ENCODE results near the gene NEDD4.

DNA sequence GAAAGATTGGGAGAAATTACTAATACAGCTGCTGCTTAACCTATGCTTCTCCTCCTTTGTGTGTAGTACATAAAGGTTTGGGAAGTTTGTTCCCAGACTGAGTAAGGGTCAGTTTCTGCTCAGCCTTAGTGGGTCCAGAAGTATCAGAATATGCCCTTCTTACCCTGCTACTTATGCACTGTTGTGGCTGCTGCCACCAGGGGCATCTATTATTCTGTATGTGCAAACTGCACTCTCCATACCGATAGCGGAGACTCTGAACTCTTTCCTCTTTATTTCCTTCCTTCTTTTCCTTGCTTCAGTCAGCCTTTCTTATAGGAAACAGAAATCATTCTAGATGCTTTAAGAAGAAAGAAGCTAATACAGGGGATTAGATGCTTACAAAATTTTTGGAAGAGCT is 4.0 kb downstream of the NEDD4 start:
- TF ChIP-seq, protein P1, sequence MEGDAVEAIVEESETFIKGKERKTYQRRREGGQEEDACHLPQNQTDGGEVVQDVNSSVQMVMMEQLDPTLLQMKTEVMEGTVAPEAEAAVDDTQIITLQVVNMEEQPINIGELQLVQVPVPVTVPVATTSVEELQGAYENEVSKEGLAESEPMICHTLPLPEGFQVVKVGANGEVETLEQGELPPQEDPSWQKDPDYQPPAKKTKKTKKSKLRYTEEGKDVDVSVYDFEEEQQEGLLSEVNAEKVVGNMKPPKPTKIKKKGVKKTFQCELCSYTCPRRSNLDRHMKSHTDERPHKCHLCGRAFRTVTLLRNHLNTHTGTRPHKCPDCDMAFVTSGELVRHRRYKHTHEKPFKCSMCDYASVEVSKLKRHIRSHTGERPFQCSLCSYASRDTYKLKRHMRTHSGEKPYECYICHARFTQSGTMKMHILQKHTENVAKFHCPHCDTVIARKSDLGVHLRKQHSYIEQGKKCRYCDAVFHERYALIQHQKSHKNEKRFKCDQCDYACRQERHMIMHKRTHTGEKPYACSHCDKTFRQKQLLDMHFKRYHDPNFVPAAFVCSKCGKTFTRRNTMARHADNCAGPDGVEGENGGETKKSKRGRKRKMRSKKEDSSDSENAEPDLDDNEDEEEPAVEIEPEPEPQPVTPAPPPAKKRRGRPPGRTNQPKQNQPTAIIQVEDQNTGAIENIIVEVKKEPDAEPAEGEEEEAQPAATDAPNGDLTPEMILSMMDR (IDR thresholded peaks at IDR 0.05; ENCODE audit: low read length), result no peak
- no peak for TF ChIP-seq EZH2 (IDR thresholded peaks at IDR 0.05; ENCODE audit: borderline replicate concordance, low read length)

Measured in OCI-LY1 (cell line).